Measurements from ENCODE around the gene TUBB. TPM values are rescaled to one million over a fixed set of nuclear protein-coding genes. Genes with fewer than 3 reads are reported as not detected.

Gene TUBB
- total RNA-seq, 1 donor from 2014 or later = 878 TPM

DNA sequence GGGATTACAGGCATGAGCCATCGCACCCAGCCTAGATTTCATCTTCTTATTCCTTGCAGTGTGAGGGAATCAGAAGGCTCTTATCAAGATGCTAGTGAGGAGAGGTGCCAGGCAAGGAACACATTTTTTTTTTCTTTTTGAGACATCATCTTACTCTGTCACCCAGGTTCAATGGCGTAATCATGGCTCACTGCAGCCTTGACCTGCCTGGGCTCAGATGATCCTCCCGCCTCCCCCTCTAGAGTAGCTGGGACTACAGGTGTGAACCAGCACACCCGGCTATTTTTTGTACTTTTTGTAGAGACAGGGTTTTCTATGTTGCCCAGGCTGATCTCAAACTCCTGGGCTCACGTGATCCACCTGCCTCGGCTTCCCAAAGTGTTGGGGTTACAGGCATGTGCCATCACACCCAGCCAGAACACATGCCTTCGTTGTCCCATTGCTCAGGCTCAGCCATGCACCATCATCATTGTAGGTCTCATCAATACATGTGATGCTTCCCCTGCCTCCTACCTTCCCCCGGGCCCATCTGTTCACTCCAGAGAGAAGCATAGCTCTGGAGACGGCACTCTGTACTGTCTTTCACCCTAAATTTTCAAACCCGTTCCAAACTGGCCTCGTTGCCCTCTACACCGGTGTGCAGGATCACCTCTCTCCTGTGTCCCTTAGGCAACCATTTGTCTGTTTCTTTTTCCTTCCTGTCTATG, 12.2 kb downstream of the TUBB start:
- DNase-seq (ENCODE audit: extremely low read depth, low read depth, low spot score) = no peak

DNA sequence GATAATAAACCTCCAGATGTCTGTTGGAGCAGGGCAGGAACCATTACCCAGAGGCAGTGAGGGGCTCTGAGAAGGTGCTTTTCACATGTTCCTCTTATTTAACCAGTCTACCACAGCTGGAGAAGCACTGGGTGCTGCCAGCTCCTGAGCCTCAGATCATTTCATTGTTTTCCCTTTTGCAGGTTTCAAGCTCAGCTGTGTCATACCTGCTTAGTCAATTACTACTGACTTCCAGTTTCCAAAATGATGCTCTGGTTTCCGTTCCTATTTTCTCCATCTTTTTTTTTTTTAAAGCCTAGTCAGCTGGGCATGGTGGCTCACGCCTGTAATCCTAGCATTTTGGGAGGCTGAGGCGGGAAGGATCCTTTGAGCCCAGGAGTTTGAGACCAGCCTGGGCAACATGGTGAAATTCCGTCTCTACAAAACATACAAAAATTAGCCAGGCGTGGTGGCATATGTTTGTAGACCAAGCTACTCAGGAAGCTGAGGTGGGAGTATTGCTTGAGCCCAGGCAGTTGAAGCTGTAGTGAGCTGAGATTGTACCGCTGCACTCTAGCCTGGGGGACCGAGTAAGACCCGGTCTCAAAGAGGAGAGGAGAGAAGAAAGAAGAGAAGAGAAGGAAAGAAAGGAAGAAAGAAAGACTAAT, 15.6 kb downstream of the TUBB start:
- no peak for DNase-seq (ENCODE audit: extremely low read depth, low read depth, low spot score)

- no peak for DNase-seq (ENCODE audit: extremely low read depth, low read depth, low spot score)
These were observed 18.4 kb downstream of the TUBB start for GRCh38 chr6:30738532-30738931.

DNA sequence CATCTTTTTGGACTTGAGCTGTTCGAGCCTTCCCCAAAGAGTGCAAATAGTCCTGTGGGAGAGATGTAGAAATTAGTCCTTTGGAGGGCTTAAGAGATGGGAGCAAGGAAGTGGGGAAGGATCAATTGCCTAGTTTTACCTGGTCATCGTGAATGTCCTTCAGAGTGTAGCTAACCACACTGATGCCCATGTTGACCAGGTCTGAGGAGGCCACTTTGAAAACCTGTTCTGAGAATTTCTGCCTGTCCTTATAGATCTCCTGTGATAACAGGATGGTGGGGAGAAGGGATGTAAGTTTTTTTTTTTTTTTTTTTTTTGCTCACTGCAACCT, 20.4 kb downstream of the TUBB start:
- DNase-seq (ENCODE audit: extremely low read depth, low read depth, low spot score) = no peak

DNA sequence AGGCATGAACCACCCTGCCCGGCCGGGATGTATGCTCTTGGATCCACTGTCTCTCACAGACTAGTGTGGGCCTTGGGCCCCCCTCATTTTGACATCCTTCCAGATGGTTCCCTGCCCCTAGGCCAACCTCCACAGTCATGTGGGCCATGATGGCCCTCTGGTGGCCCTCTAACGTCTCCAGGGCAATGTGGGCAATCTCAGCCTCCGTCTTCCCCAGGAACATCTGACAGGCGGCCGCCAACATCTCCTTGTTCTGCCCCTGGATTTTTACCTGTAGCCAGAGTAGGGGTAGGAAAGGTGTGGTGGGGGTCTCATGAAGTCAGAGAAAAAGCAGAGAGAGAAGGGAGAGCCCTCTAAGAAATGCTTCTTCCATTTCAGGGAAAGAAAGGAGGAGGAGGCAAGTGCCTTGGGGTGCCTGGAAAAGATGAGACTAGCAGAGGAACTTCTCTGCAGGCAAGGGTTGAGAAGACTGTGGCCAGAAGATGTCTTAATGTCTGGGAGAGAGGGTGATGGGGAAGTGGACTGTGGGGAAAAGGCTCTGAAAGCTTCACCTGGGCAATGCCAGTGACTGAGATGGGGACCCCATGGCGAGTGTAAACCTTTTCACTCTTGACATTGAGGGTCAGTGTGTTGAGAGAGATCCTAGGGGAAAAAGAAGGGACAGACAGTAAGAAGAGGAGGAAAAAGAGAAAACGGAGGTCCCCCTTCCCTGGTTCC, 21.1 kb downstream of the TUBB start:
- no peak for DNase-seq (ENCODE audit: extremely low read depth, low read depth, low spot score)

DNA sequence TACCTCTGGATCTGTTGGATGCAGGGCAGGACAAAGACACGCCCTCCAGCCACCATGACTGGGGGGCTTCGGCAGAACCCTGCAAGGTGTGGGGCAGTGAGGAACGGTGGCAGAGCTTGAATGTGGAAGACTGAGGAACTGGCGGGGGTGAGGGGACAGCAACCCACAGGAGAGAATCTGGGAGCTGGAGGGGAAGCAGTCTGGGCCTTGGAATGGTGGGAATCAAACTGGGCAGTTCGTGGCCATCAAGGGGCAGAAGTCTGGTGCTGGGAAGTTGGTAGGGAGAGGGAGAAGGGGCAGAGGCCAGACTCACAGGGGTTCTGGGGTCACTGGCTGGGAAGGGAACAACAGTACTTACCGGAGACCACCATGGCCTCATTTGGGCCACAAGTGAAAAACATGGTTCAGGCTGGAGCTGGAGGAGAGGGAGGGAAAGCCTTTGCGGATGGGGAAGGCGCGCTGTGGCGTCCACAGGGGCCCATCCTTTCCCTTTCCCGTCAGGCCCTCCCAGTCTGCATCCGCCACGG, 21.7 kb downstream of the TUBB start:
- DNase-seq (ENCODE audit: extremely low read depth, low read depth, low spot score) = no peak

GRCh38 chr6:30742316-30743098, 22.4 kb downstream of the TUBB start, which contains the start of gene FLOT1:
Gene FLOT1 (minus strand): TSS chr6:30742687. CDS start chr6:30742189, 498 bp downstream.
- DNase-seq (ENCODE audit: extremely low read depth, low read depth, low spot score) = no peak

DNA sequence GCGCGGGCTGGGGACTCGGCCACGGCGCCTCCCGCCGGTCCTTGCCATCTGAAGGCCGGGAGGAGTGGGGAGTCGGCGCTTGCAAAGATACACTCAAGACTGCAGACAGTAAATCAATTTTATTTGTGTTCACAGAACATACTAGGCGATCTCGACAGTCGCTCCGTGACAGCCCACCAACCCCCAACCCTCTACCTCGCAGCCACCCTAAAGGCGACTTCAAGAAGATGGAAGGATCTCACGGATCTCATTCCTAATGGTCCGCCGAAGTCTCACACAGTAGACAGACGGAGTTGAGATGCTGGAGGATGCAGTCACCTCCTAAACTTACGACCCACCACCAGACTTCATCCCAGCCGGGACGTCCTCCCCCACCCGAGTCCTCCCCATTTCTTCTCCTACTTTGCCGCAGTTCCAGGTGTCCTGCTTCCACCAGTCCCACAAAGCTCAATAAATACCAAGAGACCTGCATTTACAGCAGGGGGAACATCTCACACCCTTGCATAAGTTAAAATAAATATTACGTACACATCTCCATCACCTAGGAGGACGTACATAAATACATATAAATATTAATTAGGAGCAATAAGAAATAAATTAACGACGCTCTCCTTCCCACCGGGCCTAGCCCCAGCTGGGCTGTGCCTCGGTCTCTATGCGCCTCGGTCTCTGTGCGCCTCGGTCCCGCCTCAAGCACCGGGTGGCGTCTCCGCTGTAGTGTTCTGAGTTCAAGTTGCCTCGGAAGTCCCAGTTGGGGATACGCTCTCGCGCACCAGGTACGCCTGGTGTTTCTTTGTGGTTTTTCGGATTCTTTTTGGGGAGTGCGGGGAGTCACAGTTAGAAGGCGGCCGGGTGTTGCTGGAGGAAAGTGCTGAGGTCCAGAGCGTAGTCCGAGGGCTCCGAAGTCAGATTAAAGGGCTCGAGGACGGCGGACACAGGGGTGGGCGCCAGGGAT, 23.2 kb downstream of the TUBB start:
- no peak for DNase-seq (ENCODE audit: extremely low read depth, low read depth, low spot score)

- DNase-seq (ENCODE audit: extremely low read depth, low read depth, low spot score) = no peak
These were observed 24.1 kb downstream of the TUBB start, which contains the start of gene IER3 for GRCh38 chr6:30744054-30744805. Gene IER3 (minus strand): TSS chr6:30744547. CDS start chr6:30744518, 29 bp downstream.

DNA sequence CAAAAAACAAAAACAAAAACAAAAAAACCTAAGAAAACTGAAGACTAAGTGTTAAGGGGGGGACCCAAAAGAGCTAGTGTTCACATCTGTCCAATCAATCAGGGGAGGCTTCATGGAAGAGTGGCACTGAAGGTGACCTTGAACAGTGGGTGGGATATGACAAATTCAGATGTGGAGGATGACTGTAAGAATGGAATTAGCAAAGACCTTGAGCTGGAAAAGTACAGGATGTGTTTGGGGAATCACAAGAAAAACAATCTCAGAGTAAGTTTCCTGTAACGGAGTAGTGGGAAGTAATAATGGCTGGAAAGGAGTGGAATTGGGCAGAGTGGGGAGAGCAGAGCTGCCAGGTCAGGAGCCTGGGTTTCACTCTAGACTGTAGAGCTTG, 27.1 kb downstream of the TUBB start:
- DNase-seq (ENCODE audit: extremely low read depth, low read depth, low spot score) = no peak

GRCh38 chr6:30747902-30748769, 28.0 kb downstream of the TUBB start:
- no peak for DNase-seq (ENCODE audit: extremely low read depth, low read depth, low spot score)

DNA sequence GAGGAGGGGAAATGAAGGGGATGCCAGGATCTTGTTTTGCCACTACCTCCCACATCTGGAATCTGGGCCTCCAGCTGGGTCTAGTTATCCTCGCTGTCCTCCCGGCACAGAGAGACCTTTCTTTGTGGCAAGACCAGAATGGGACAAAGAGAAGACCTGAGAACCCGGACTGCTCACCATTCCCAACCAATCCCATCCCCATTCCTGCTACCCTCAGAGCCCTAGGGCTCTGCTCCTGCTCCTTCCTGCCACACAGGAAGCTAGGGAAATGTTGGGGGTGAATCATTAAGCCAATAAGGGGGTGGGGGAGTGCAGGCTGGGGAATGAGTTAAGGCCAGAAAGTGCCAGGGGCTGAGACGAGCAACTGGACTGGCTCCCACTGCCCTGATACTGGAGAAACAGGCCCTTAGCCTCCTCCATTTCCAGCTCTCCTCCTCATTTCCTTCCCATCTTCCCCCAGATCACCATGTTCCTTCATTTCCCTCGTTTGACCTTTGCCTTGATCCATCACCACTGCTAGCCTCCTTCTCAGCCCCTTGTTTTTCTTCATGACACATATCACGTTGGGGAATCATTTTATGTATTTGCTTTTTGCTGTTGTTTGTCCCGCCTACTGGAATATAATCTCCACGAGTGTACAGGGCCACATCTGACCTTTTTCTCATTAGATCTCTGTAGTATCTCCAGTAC, 28.8 kb downstream of the TUBB start:
- DNase-seq (ENCODE audit: extremely low read depth, low read depth, low spot score) = no peak

DNA sequence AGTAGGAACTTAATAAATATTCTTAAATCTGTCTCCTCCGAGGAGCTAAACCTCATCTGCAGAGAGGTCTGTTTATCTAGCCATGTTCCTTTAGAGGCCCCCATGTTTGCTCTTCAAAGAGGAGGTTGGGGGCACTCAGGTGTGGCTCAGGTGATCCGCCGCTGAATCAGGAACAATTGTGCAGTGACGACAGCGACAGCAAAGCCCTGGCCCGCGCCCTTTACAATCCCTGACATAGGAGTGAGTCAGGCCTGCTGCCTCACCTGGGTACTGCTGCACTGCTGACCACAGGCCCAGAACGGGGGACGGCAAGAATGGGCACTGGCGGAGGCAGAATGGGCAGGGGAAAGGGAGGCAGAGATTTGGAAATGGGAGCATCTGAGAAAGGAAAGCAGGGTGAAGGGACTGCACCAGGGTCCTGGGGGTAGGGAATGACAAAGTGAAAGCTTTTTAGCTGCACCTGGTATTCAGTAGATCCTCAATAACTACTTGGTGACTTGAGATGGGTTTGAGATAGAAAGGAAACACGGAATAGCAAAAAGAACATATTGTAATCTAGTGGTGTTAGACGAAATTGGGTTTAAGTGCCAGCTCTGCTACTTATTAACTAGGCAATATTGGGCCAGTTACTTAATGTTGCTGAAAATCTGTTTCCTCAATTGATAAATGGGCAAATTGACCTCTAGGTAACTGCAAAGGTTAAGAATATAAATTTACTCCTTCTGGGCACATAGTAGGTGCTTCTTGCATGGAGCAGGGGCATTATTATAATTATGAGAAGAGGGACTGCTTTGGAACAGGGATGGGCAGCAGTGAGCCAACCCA, 29.6 kb downstream of the TUBB start:
- no peak for DNase-seq (ENCODE audit: extremely low read depth, low read depth, low spot score)

DNA sequence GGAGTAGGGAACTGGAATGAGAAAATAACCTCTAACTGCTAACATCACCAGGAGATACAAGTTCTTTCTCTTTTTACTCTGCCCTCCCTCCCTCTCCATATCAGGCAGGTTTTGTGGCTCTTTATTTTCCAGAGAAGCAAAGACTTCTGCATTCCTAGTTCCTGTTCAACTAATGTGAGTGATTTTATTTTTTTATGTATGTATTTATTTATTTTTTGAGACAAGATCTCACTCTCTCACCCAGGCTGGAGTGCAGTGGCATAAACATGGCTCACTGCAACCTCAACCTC, 30.2 kb downstream of the TUBB start:
- DNase-seq (ENCODE audit: extremely low read depth, low read depth, low spot score) = no peak

DNA sequence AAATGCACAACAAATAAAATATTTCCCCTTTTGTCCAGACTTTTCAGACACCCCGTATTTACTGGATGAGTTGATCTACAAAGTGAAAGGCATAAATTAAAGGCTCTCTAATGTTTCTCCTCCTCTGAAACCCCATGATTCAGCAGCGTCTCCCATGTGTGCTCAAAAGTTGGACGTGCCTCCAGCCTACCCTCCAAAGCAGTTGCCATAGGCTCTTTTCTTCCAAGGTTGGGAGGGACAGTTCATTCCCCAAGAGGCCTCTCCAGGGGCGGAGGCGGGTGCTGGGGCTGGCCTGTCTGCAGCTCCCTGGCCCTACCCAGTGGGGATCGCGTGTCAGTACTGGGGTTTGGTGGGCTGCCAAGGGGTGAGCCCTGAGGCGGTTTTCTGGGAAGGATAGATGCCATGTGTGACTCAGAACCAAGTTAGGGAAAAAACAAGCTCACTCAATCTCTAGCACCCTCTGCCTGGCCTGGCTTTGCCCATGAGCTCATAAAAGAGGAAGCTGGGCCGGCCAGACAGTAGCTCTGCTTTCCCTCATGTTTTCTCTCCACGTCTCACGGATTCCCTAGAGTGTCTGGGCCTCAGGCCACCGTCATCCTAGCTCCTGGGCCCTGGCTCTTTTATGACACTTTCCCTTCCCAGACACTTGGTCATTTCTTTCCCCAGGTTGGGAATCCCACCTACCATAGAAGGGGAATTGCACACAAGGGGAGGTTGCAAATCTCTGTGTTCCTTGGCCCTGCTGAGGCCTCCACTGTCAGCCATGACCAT, 32.2 kb downstream of the TUBB start:
- no peak for DNase-seq (ENCODE audit: extremely low read depth, low read depth, low spot score)

GRCh38 chr6:30754631-30755030, 34.5 kb downstream of the TUBB start:
- DNase-seq (ENCODE audit: extremely low read depth, low read depth, low spot score) = no peak

Measured in glomerular endothelial cell (primary cell).